Frontal cortex (tissue), 4 donors: ENCODE measurements around the gene APOL2. TPM values are rescaled to one million over a fixed set of nuclear protein-coding genes. Genes with fewer than 3 reads are reported as not detected.
"Not testable (repeated sequence)": the region's sequence is repeated elsewhere in the genome, so short reads cannot be mapped to it uniquely, and the experiment has no call there.

ENCODE experiments used
- DNase-seq, 2 donors: peaks; one replicate each; pipeline ENCODE4 v3.0.0; 2012; ENCODE audit warnings: low spot score in 2 of 2
- FAIRE-seq: peaks from 2 replicates; lab custom pipeline; 2012; peaks lifted over from hg19 to GRCh38; lab: Jason Lieb, UNC
- total RNA-seq: library from RNA; depleted of rRNA; stranded (reverse); fragments of >200 nt; gene quantifications from one replicate; pipeline ENCODE4 v1.2.3, GENCODE V29; 2014
- donor health status: control.
- donor health status: control.
- donor health status: control.

APOL2 gene
- total RNA-seq = 5.3 TPM

- peak; percentile 48 to 85 for DNase-seq
- no peak for FAIRE-seq
These were observed at the start of gene APOL2 for GRCh38 chr22:36239401-36240171. Gene APOL2, minus strand, starts transcription at chr22:36239527. Its CDS starts 6,365 bp downstream, at chr22:36233162.

- peak in 1 of 2 donors; percentile 17 for DNase-seq
- FAIRE-seq = no peak
These were observed 49.5 kb upstream of the APOL2 start for GRCh38 chr22:36288571-36289405.

- peak in 1 of 2 donors; percentile 17 for DNase-seq
- FAIRE-seq = no peak
These were observed 48.7 kb upstream of the APOL2 start for GRCh38 chr22:36287881-36288515.

- peak; percentile 83 to 94 for DNase-seq
- FAIRE-seq = no peak
These were observed 47.0 kb upstream of the APOL2 start for GRCh38 chr22:36286096-36286957.

- DNase-seq (no peak), FAIRE-seq (no peak)
These were observed 46.2 kb upstream of the APOL2 start for GRCh38 chr22:36285545-36285944.

GRCh38 chr22:36285017-36285416 is 45.7 kb upstream of the APOL2 start:
- FAIRE-seq = no peak

GRCh38 chr22:36284171-36284571 is 44.8 kb upstream of the APOL2 start:
- DNase-seq (no peak), FAIRE-seq (no peak)

More at GRCh38 chr22:36285017-36285416, 45.7 kb upstream of the APOL2 start:
- DNase-seq = no peak

- FAIRE-seq (no peak), DNase-seq (no peak)
These were observed 43.1 kb upstream of the APOL2 start for GRCh38 chr22:36282328-36282831.

GRCh38 chr22:36281781-36282327 is 42.5 kb upstream of the APOL2 start:
- FAIRE-seq = no peak

GRCh38 chr22:36280379-36280778 is 41.1 kb upstream of the APOL2 start:
- FAIRE-seq (no peak), DNase-seq (no peak)

More at GRCh38 chr22:36281781-36282327, 42.5 kb upstream of the APOL2 start:
- DNase-seq = no peak

- FAIRE-seq (no peak), DNase-seq (no peak)
These were observed 39.9 kb upstream of the APOL2 start for GRCh38 chr22:36279219-36279666.

- peak; percentile 44 to 64 for DNase-seq
- no peak for FAIRE-seq
These were observed 38.4 kb upstream of the APOL2 start for GRCh38 chr22:36277482-36278291.

- DNase-seq = no peak
- no peak for FAIRE-seq
These were observed 35.2 kb upstream of the APOL2 start for GRCh38 chr22:36274531-36274930.

GRCh38 chr22:36271951-36272350 is 32.6 kb upstream of the APOL2 start:
- FAIRE-seq, DNase-seq: not testable (repeated sequence)

GRCh38 chr22:36271231-36271630 is 31.9 kb upstream of the APOL2 start:
- not testable (repeated sequence) for FAIRE-seq, DNase-seq

- no peak for DNase-seq
- no peak for FAIRE-seq
These were observed 28.7 kb upstream of the APOL2 start for GRCh38 chr22:36267896-36268485.

- FAIRE-seq (no peak), DNase-seq (no peak)
These were observed 27.7 kb upstream of the APOL2 start for GRCh38 chr22:36267058-36267457.
